Amygdala (tissue), 56 donors: Measurements from ENCODE around the gene LHFPL3.

Experiments
- DNase-seq, 56 donors: peaks; one replicate each; lab custom pipeline; 2025; lab: John Stamatoyannopoulos, UW

The LHFPL3 gene

DNA sequence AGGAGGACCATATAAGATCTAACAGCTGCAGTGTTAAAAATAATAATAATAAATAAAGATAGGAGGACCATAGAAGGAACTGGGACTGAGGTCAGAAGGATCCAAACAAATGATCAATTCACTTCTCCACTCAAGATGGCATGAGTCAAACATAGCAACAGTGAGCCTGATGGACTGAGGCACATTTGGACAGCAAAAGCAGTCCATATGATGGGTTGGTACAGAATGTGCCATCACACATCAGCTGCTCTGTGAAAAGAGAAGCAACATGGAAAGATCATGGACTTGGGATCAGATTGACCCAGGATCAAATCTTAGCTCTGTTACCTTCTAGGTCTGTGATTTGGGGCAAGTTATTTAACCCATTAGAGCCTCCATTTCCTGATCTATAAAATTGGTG lies 496.7 kb downstream of the LHFPL3 start:
- no peak for DNase-seq

DNA sequence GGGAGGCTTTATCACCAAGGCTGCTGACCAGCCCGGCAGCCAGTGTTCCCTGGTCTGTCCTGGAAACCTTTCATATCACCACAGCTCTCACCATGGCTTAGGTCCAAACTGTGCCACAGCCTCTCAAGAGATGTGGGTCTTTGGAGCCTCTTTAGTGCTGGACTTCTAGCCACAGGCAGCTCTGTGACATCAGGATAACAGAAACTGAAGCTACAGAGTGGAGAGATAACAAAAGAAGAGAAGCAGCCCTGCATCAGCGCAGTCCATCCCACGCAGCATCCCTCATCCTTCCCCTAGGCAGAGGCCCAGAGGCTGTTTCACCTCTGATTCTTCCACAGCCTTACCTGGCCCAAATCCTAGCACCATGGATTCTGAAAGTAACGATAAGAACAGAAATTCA lies 497.7 kb downstream of the LHFPL3 start:
- no peak for DNase-seq

- no peak for DNase-seq
These were observed 508.6 kb downstream of the LHFPL3 start for GRCh38 chr7:104836976-104837375.

DNA sequence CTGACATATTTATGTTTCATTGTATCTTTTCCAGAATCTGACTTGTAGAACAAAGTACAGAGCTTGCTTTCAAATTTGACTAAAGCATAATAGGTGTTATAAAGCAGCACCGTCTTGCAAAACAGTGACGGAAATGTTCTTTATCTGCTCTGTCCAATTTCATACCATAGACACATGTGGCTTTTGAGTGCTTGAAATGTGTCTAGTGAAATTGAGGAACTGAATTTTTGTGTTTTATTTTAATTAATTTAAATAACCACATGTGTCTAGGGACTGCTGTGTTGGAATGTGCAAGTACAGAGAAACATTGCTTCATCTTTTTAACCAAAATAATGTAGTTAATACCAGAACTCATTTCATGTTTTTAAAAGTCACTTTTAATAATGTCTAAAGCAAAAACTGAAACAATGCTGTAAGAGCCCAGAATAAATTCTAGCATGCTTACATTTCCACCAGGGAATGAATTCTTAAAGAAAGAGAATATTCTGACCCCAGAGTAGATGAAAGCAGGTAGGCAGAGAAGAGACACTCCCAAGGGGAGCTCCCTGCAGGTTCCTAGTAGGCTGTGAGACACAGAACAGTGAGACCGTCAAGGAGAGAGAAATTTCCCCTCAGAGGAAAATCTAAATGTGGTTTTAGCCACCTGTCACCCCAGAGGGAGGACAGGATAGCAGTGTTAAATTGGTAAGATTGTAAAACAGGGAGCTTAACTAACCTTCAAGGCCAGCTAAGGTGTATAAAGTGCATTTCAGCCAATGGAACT lies 510.3 kb downstream of the LHFPL3 start:
- DNase-seq, result no peak

- DNase-seq, result no peak
These were observed 511.4 kb downstream of the LHFPL3 start for GRCh38 chr7:104839842-104840241.

GRCh38 chr7:104841798-104842197 lies 513.4 kb downstream of the LHFPL3 start:
- no peak for DNase-seq

- DNase-seq, result no peak
These were observed 514.8 kb downstream of the LHFPL3 start for GRCh38 chr7:104843198-104843597.

DNA sequence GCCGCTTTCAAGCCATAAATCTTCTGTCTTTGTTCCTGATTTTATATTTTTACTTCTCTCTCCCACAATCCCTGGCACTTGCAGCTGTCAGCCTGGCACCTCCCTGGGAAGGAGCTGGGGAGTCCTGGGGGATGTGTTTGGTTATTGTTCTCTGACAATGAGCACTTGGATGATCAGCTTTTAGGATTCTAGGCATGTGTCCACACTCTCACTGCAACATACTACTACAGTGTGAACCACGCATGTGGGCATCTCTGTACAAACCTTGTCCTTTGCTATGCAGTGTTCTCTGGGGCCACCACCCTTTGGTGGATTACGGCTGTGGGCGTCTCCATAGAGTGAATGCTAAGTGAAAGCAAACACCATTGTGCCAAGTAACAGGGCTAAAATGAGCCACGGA lies 517.2 kb downstream of the LHFPL3 start:
- peak in 48 of 56 donors; percentile 7 to 84 (median 43) for DNase-seq

- no peak for DNase-seq
These were observed 518.3 kb downstream of the LHFPL3 start for GRCh38 chr7:104846731-104847130.

DNA sequence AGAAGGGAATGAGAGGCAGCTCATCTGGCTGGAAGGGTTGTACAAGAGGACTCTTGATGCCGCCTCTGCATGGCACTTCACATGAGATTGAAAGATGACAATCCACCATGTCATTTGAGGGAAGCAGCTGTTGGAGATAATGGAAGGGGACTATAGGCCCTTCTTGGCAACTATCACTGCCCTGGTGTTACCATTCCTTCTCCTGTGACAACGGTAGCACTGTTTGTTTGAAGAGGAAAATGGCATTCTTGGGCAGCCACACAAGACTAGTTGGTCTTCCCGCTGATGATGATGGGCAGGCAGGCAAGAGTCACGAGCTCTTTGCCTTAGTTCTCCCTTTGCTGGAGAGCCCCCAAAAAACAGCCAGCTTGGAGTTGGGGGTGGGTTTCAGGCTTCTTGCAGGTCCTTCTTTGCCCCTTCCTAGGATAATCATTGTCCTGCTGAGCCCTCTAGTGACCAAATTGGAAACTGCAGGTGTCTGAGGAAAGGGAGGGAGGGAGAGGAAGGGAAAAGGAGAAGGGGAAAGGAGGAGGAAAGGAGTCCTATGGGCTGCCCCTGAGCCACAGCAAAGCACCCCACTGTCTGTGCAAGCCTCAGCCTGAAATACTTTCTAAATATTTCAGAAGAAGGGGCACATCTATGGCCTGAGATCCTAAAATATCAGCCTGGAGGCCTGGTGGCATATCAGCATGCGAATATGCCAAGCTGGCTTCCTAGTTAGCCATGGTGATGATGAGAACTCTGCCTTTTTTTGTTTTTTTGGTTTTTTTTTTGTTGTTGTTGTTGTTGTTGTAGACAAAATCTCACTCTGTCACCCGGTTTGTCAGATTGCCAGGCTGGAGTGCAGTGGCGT lies 520.0 kb downstream of the LHFPL3 start:
- DNase-seq, result peak in 49 of 56 donors; percentile 7 to 84 (median 51)

DNA sequence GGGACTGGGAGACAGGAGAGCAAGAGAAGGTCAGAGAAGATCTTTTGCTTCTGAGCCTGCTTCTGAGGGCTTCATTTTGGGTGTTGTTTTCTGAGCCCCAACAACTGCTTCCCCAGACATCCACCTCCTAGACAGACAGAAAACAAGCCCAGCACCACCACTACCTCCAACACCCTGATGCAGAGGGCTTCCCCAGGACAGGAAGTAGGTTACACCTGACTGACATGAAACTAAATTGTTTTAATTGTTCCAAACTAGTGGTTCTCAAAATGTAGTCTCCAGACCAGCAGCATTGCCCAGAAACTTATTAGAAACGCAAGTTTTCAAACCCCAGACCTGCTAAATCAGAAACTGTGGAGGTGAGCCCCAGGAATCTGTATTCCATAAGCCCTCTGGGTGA lies 522.0 kb downstream of the LHFPL3 start:
- no peak for DNase-seq

DNA sequence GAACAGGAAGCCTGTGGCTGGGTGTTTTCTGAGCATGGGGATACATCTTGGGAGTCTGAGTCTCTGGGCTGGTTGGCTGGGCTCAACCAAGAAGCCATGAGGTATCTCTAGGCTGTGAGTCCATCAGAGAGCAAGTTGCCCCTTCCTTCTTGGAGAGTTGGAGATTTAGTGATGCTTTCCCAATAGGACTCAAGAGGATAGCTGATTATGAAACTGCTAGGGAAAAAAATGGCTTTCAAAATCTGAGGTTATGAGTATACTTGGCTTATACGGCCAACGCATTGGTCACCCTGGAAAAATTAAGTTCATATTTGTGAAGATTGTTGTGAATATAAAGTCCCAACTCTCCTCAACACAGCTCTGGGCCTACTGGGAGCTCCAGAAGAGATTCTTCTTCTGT lies 522.9 kb downstream of the LHFPL3 start:
- no peak for DNase-seq

DNA sequence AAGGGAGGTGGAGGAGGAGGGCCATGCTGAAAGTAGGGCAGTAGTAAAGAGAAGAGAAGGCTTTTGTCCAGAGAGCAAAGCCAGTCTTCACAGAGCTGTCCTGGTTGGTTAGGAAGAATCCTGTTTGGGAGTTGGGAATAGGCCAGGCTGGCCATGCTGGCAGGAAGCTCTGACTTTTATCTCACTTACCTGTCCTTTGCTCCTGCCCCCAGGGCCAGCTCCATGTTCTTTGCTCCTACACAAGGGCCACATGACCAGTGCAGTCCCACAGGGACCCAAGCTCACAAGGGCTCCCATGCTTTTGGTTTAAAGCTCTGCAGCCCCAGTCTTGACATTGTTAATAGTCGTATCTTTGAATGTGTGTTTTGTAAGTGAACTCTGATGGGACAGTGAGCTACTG lies 524.0 kb downstream of the LHFPL3 start:
- DNase-seq, result no peak

GRCh38 chr7:104855861-104856260 lies 527.5 kb downstream of the LHFPL3 start:
- no peak for DNase-seq

- DNase-seq, result no peak
These were observed 529.3 kb downstream of the LHFPL3 start for GRCh38 chr7:104857458-104858425.

- no peak for DNase-seq
These were observed 531.5 kb downstream of the LHFPL3 start for GRCh38 chr7:104859754-104860426.

GRCh38 chr7:104861729-104862390 lies 533.5 kb downstream of the LHFPL3 start:
- DNase-seq, result no peak

DNA sequence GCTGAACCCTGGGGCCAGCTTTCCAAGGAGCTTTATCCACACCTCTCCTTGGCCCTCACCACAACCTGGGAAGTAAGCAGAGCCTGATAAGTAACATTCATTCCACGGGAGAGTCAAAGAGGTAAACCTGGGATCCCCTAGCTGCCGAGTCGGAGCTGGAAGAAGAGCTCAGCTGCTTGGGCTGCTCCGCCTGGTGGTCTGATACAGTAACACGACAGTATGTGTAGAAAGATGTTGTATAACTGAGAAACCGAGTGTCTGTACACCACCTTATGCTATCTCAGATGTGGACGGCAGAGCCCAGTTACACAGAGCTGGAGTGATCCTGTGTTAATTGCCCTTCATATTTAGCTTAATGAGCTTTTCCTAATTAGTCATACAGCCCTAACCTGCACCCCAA lies 534.3 kb downstream of the LHFPL3 start:
- DNase-seq, result no peak

GRCh38 chr7:104873401-104873800 lies 545.0 kb downstream of the LHFPL3 start:
- DNase-seq, result no peak

- no peak for DNase-seq
These were observed 550.2 kb downstream of the LHFPL3 start for GRCh38 chr7:104878577-104878976.
